Activated CD8-positive, alpha-beta memory T cell treated with anti-CD3 and anti-CD28 coated beads, Interleukin-2, amount 50 U/mL, for 4 hours (primary cell): ENCODE results near the gene PCDHGA1.

ENCODE experiments used
- DNase-seq: peaks from one replicate; pipeline ENCODE4 v3.0.0-alpha.2; 2020

The PCDHGA1 gene

GRCh38 chr5:141547488-141547887, 217.2 kb downstream of the PCDHGA1 start:
- no peak for DNase-seq

GRCh38 chr5:141547921-141548320, 217.6 kb downstream of the PCDHGA1 start:
- no peak for DNase-seq

GRCh38 chr5:141557681-141558136, 227.4 kb downstream of the PCDHGA1 start:
- DNase-seq, result peak; percentile 72

GRCh38 chr5:141558150-141558549, 227.8 kb downstream of the PCDHGA1 start:
- DNase-seq, result no peak

- DNase-seq, result no peak
Observed at GRCh38 chr5:141559461-141559860, 229.1 kb downstream of the PCDHGA1 start.

GRCh38 chr5:141560151-141560550, 229.8 kb downstream of the PCDHGA1 start:
- DNase-seq, result no peak

- no peak for DNase-seq
Observed at GRCh38 chr5:141560725-141561483, 230.6 kb downstream of the PCDHGA1 start.
